ENCODE measurements around the gene PNP.

GRCh38 chr14:20427231-20428009, 41.8 kb upstream of the PNP start:
- no peak for TF ChIP-seq CTCF (conservative IDR thresholded peaks at IDR 0.05; ENCODE audit: low read depth, low read length)
- TF ChIP-seq EZH2 (IDR thresholded peaks at IDR 0.05; ENCODE audit: borderline replicate concordance, low read depth, low read length, poor library complexity, severe bottlenecking) = no peak

Measured in A673 (cell line).